ENCODE measurements around the gene RGS3. TPM values are rescaled to one million over a fixed set of nuclear protein-coding genes. Genes with fewer than 3 reads are reported as not detected.

RGS3 gene
- total and polyA plus RNA-seq, 2 of the 13 experiments (the other 11 are each of a cell fraction or from before 2014, with no cell fraction given) = 17.1 to 28.8 TPM

DNA sequence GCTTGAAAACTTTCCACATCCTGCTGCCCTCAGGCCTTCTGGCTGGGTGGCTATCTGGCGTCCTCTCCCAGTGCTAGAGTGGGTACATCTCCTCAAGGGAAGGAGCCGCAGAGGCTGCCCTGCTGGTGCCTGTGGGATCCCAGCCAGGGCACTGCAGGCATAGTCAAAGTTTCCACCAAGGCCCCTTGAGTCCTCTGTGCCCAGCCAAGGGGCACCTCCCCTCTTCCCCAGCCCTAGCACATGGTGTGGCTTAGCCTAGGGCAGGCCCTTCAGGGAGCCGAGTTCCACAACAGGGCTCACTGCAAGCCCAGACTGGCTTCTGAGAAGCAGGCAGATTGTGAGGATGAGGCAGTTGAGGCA lies 103.2 kb downstream of the RGS3 start:
- H3K9ac ChIP-seq (ENCODE audit: insufficient read depth, low read depth, low read length) = no peak overlapping the region
- H3K79me2 ChIP-seq (ENCODE audit: insufficient read depth, low read length) = no peaks in the 10 kb centered on the region
- TF ChIP-seq GABPA (IDR thresholded peaks at IDR 0.05; ENCODE audit: low read depth, low read length) (no peak), GABPA (CRISPR knock-in tag; IDR thresholded peaks at IDR 0.05; ENCODE audit: low read depth) (no peak)
- DNase-seq (ENCODE audit: low spot score) (no peak), ATAC-seq (no peak), FAIRE-seq (no peak)
- H3K4me3 ChIP-seq (replicated peaks in 1 of 3; ENCODE audit: insufficient read depth in 1 of 3, low read depth in 2 of 3, low read length in 3 of 3) = no peak overlapping the region
- BruUV-seq (replicated peaks) = TSS peak; percentile 19
- H2AFZ ChIP-seq (ENCODE audit: low read length) = no peak overlapping the region
- no CpG with 5 or more reads among the region's 3 CpGs for WGBS (ENCODE audit: low lambda C conversion rate)
- no peak overlapping the region for H3K27ac ChIP-seq (ENCODE audit: extremely low read length, insufficient read depth, low read length)
- intact Hi-C loops (cut with micrococcal nuclease; ENCODE audit: unreplicated experiment) (no loop called here), in situ Hi-C loops (cut with HindIII; ENCODE audit: extremely low pct_ligation_motif_present, low pct_unique_long_range_greater_than_20kb) (no loop called here)
- no peak overlapping the region for H3K4me2 ChIP-seq (ENCODE audit: low read depth, low read length)
- no peaks in the 10 kb centered on the region for H3K9me3 ChIP-seq (ENCODE audit: low read length)
- POLR2A ChIA-PET = interaction anchor here (1.7 kb wide), 1 partner anchor 18 kb away, joined by 6 read pairs; no protein-coding TSS in a partner anchor
- CTCF ChIA-PET (ENCODE audit: low intra/inter-chr PET ratio, low total read pairs) = no interaction called here
- H3K36me3 ChIP-seq (replicated peaks in 1 of 2; ENCODE audit: control insufficient read depth in 1 of 2, insufficient read depth in 2 of 2, low read length in 2 of 2) = peaks cover 0 to 1% of the 10 kb centered on the region in 2 experiments; a peak in 3 of 5 replicates
- H3K27me3 ChIP-seq (ENCODE audit: control insufficient read depth in 1 of 2, insufficient read depth in 2 of 2, low read length in 2 of 2) = no peaks in the 10 kb centered on the region
- H4K20me1 ChIP-seq (ENCODE audit: insufficient read depth, low read length) = no peaks in the 10 kb centered on the region
- H3K4me1 ChIP-seq (ENCODE audit: insufficient read depth, low read length) = peaks cover 58% of the 10 kb centered on the region

DNA sequence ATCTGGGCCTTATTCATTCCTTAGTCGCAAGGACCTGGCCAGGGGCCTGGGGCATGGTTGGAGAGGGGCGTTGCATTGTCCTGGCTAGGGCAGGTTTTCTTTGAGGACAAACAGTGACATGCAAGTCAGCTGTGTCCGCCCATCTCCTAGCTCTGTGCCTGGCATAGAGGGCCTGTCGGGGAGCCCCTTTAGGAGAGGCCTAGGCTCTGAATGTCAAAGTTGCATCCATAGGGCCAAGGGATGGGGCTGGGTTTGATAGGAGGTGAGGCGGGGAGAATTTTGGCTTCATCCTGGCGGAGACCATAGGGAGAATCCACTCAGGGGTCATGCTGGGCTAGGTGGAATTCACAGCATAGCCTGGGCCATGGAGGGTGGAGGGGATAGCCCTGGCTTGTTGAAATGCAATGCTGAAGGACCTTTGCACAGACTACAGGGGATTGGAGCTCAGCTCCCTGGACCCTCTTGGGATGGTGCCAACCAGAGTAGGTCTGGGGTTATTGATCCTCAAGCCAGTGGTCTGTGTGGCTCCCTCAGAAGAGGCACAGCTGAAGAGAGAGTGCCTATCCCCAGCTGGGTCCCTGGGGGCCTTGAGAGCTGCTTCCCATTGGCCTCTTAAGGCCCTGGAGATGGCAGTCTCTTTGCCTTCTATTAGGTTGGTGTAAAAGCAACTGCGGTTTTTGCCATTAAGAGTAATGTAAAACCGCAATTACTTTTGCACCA lies 104.0 kb downstream of the RGS3 start:
- intact Hi-C loops (cut with micrococcal nuclease; ENCODE audit: unreplicated experiment) = no loop called here
- Histone ChIP-seq H3K4me3 (replicated peaks in 1 of 3; ENCODE audit: insufficient read depth in 1 of 3, low read depth in 2 of 3, low read length in 3 of 3) (no peak overlapping the region), H3K27ac (ENCODE audit: extremely low read length, insufficient read depth, low read length) (no peak overlapping the region), H3K4me1 (ENCODE audit: insufficient read depth, low read length) (peaks cover 66% of the 10 kb centered on the region), H4K20me1 (ENCODE audit: insufficient read depth, low read length) (no peaks in the 10 kb centered on the region), H2AFZ (ENCODE audit: low read length) (no peak overlapping the region), H3K27me3 (ENCODE audit: control insufficient read depth in 1 of 2, insufficient read depth in 2 of 2, low read length in 2 of 2) (no peaks in the 10 kb centered on the region), H3K79me2 (ENCODE audit: insufficient read depth, low read length) (no peaks in the 10 kb centered on the region), H3K36me3 (replicated peaks in 1 of 2; ENCODE audit: control insufficient read depth in 1 of 2, insufficient read depth in 2 of 2, low read length in 2 of 2) (peaks cover 0 to 1% of the 10 kb centered on the region in 2 experiments; a peak in 3 of 5 replicates), H3K4me2 (ENCODE audit: low read depth, low read length) (no peak overlapping the region), H3K9me3 (ENCODE audit: low read length) (no peaks in the 10 kb centered on the region), H3K9ac (ENCODE audit: insufficient read depth, low read depth, low read length) (no peak overlapping the region)
- no TSS peak for BruUV-seq (replicated peaks)
- TF ChIP-seq SMC3 (IDR thresholded peaks at IDR 0.05; ENCODE audit: low read length) (no peak), ZIK1 (CRISPR knock-in tag; IDR thresholded peaks at IDR 0.05; ENCODE audit: borderline replicate concordance, low read depth) (no peak), ZNF24 (IDR thresholded peaks at IDR 0.05) (no peak), ZNF788 (CRISPR knock-in tag; IDR thresholded peaks at IDR 0.05; ENCODE audit: borderline replicate concordance) (no peak)
- ATAC-seq (peak; percentile 16; the same call in 2 of the 3 replicates), FAIRE-seq (no peak), DNase-seq (ENCODE audit: low spot score) (no peak)
- in situ Hi-C loops (cut with HindIII; ENCODE audit: extremely low pct_ligation_motif_present, low pct_unique_long_range_greater_than_20kb) = no loop called here
- ChIA-PET POLR2A (no interaction called here), CTCF (ENCODE audit: low intra/inter-chr PET ratio, low total read pairs) (no interaction called here)
- 95% methylated on average over 8 of the region's 8 CpGs for whole genome bisulfite sequencing (ENCODE audit: low lambda C conversion rate)
